H54 (cell line): ENCODE measurements around the gene GPAT2.
"Not testable (repeated sequence)": the region's sequence is repeated elsewhere in the genome, so short reads cannot be mapped to it uniquely, and the experiment has no call there.

Experiments used
- DNase-seq: peaks from one replicate; pipeline ENCODE4 v3.0.0; 2011; ENCODE audit warnings: low spot score, mixed read lengths; ENCODE audit not compliant: insufficient read length
- FAIRE-seq: peaks from 3 replicates; lab custom pipeline; 2011; peaks lifted over from hg19 to GRCh38; lab: Jason Lieb, UNC

The GPAT2 gene

DNA sequence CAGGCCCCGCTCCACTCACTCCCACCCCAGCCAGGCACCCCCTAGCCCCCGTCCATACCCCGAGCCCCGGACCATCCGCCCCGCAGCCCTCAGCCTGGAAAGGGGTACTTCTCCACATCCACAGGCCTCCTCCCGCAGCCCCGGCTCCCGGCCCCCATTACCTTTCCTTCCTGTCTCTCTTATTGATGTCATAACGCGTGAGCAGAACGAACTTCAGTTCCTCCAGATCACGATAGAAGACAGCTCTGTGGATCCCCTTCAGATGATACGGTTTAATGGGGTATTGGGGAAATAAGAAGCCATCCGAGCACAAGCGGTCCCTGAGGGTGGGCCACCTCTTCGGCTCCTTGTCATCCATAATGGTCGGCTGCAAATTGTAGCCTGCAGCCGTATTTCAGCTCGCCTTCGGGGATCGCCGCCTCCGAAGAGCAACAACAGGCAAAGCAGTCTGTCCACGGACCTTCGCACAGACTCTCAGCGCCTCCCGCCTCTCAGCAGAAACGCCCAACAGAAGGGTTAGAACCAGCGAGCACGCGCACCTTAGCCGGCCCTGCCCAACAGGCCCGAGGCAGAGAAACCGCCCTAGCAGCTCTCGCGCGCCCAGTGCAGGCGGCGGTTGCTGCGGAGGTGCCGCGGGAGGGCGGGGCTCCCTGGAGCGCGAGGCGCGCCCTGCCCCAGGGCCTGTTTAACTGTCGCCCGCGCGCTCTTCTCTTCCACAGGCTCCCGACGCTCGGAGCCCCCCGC, 43.2 kb downstream of the GPAT2 start, which contains the start of gene ANKRD36C:
TSS of gene ANKRD36C (minus strand) at position 474 of the 744 bp plus-strand sequence. CDS start at position 358, 116 bp downstream.
- FAIRE-seq (peak; percentile 84), DNase-seq (peak; percentile 2)

DNA sequence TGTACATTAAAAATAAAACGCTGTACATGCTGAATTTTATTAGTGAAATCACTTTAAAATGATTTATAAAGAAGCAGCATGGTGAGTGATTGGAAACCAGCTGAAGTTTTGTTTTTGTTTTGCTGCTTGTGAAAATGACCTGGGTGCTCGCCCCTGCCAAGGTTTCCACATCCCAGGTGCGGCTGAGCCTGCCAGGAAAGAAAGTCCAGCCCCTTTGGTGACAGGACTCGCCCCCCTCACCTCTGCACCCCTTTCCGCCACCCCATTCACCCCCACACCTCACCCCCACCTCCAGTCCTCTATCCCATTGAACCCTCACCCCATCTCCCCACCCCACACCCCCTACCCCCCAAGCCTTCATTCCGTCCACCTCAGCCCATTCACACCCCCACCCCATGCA, 43.8 kb downstream of the GPAT2 start:
- DNase-seq, FAIRE-seq: not testable (repeated sequence)
